ENCODE data around the gene UCHL3.

DNA sequence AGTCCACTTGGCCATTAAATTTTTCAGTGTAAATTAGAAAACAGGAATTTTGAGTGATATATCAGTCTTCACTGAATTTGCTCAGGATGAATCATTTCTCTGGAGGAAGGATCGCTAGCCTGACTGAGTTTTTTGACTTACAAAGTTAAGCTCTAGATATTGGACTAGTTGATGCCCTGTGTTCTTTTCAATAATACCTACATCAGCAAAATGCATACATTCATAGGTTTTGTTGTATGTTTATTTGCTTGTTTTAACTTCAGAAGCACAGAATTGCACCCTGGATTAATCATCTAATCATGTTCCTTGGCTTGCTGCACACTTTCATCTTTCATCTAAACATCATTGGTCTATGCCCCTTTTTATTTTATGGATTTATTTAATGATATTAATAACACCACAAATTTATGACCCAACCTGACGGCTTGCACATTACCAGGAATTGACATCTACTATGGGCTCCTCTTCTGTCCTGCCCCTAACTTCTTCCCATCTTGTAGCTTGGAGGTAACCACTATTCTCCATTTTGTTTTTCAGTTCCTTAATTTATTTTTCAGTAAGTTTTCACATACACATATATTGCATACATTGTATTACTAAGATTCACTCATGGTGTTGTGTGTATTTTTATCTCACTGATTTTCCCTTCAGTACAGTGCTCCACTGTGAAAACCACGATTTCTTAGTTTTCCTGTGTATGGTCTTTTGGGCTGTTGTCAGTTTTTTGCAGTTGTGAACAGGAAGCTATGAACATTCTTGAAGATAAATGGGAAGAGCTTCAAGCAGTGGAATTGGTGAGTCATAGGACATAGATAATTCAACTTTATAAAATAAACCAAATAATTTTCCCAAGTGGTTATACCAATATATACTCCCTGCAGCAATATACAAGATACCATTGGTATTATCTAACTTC lies 35.3 kb upstream of the UCHL3 start:
- TF ChIP-seq POLR2AphosphoS5 (IDR thresholded peaks at IDR 0.05; ENCODE audit: borderline replicate concordance, low read depth, low read length) (no peak), EZH2 (IDR thresholded peaks at IDR 0.05) (no peak)

All from SK-N-MC (cell line).